ENCODE measurements around the gene ADCK2. TPM values are rescaled to one million over a fixed set of nuclear protein-coding genes. Genes with fewer than 3 reads are reported as not detected.
"Not testable (repeated sequence)": the region's sequence is repeated elsewhere in the genome, so short reads cannot be mapped to it uniquely, and the experiment has no call there.

Gene ADCK2
- total RNA-seq, 1 experiment from 2014 or later = 14.2 TPM

- no peak for DNase-seq (ENCODE audit: low spot score)
These were observed 62.0 kb downstream of the ADCK2 start for GRCh38 chr7:140734729-140735128.

- no peak for DNase-seq (ENCODE audit: low spot score)
These were observed 65.5 kb downstream of the ADCK2 start for GRCh38 chr7:140738280-140738679.

GRCh38 chr7:140743255-140743654 lies 70.5 kb downstream of the ADCK2 start:
- DNase-seq (ENCODE audit: low spot score) = not testable (repeated sequence)

- DNase-seq (ENCODE audit: low spot score) = no peak
These were observed 71.3 kb downstream of the ADCK2 start for GRCh38 chr7:140744005-140744404.

Other genes starting within 250 kb of the ADCK2 start
- 57.9 and 62.8 TPM in 2 replicates for gene MKRN1, start 193.4 kb upstream of the ADCK2 start, total RNA-seq (2014; rRNA removed; shearing (Covaris generic))
- gene DENND2A, start 32.1 kb upstream of the ADCK2 start, total RNA-seq (2014; rRNA removed; shearing (Covaris generic)) = 0.77 and 1.7 TPM in 2 replicates
- 605 and 629 TPM in 2 replicates for gene NDUFB2, start 23.8 kb downstream of the ADCK2 start, total RNA-seq (2014; rRNA removed; shearing (Covaris generic))

All from H4 (cell line).